AG09319 (cell line): Measurements from ENCODE around the gene NHEJ1.
"Not testable (repeated sequence)": the region's sequence is repeated elsewhere in the genome, so short reads cannot be mapped to it uniquely, and the experiment has no call there.

Source experiments
- DNase-seq: peaks from one replicate; pipeline ENCODE4 v3.0.0-alpha.2; 2010; ENCODE audit warnings: low read depth; ENCODE audit errors: extremely low read depth
- CTCF ChIP-seq: IDR thresholded peaks from 2 replicates; pipeline ENCODE4 v1.5.1; 2011; ENCODE audit warnings: low read depth, mild to moderate bottlenecking, inconsistent platforms, low read length, moderate library complexity

NHEJ1 gene

GRCh38 chr2:219205981-219206327, 45.3 kb upstream of the NHEJ1 start:
- no peak for DNase-seq
- TF ChIP-seq CTCF = no peak

- no peak for DNase-seq
- no peak for TF ChIP-seq CTCF
Observed at GRCh38 chr2:219205165-219205538, 44.5 kb upstream of the NHEJ1 start.

- no peak for TF ChIP-seq CTCF
- no peak for DNase-seq
Observed at GRCh38 chr2:219204425-219205164, 44.0 kb upstream of the NHEJ1 start.

GRCh38 chr2:219201331-219201730, 40.7 kb upstream of the NHEJ1 start:
- not testable (repeated sequence) for DNase-seq

GRCh38 chr2:219200502-219201326, 40.1 kb upstream of the NHEJ1 start:
- DNase-seq = not testable (repeated sequence)

- no peak for TF ChIP-seq CTCF
- DNase-seq = no peak
Observed at GRCh38 chr2:219199470-219200211, 39.0 kb upstream of the NHEJ1 start.

- no peak for DNase-seq
- no peak for TF ChIP-seq CTCF
Observed at GRCh38 chr2:219198974-219199373, 38.4 kb upstream of the NHEJ1 start.

- no peak for DNase-seq
- no peak for TF ChIP-seq CTCF
Observed at GRCh38 chr2:219197388-219197787, 36.8 kb upstream of the NHEJ1 start.
